HG02623 (cell line): Measurements from ENCODE around the gene SLC6A15.

ENCODE experiments used
- ATAC-seq: cut with Tn5 transposase; IDR thresholded peaks from one replicate; pipeline ENCODE4 v1.9.1; 2021; ENCODE audit warnings: moderate library complexity; ENCODE audit not compliant: unreplicated experiment

Gene SLC6A15

GRCh38 chr12:84912198-84913128 lies at the start of gene SLC6A15:
Gene SLC6A15 (minus strand): TSS chr12:84912799. CDS start chr12:84892120, 20,679 bp downstream.
- ATAC-seq = no peak

- ATAC-seq = no peak
These were observed 48.3 kb upstream of the SLC6A15 start for GRCh38 chr12:84960918-84961317.

- ATAC-seq = no peak
These were observed 42.7 kb upstream of the SLC6A15 start for GRCh38 chr12:84955298-84955697.

GRCh38 chr12:84954415-84954814 lies 41.8 kb upstream of the SLC6A15 start:
- ATAC-seq = no peak

- ATAC-seq = no peak
These were observed 38.5 kb upstream of the SLC6A15 start for GRCh38 chr12:84950971-84951546.

GRCh38 chr12:84946753-84947152 lies 34.2 kb upstream of the SLC6A15 start:
- no peak for ATAC-seq

GRCh38 chr12:84937415-84937814 lies 24.8 kb upstream of the SLC6A15 start:
- ATAC-seq = no peak

GRCh38 chr12:84929501-84929900 lies 16.9 kb upstream of the SLC6A15 start:
- no peak for ATAC-seq

- no peak for ATAC-seq
These were observed 12.4 kb upstream of the SLC6A15 start for GRCh38 chr12:84924981-84925380.

GRCh38 chr12:84922693-84923092 lies 10.1 kb upstream of the SLC6A15 start:
- no peak for ATAC-seq

GRCh38 chr12:84920331-84920730 lies 7.7 kb upstream of the SLC6A15 start:
- no peak for ATAC-seq

GRCh38 chr12:84919271-84919670 lies 6.7 kb upstream of the SLC6A15 start:
- no peak for ATAC-seq

- ATAC-seq = no peak
These were observed 523 bp upstream of the SLC6A15 start for GRCh38 chr12:84913129-84913515.

- no peak for ATAC-seq
These were observed 1.1 kb downstream of the SLC6A15 start for GRCh38 chr12:84911271-84912197.

- no peak for ATAC-seq
These were observed 1.9 kb downstream of the SLC6A15 start for GRCh38 chr12:84910549-84911241.

GRCh38 chr12:84904051-84904450 lies 8.5 kb downstream of the SLC6A15 start:
- no peak for ATAC-seq

- ATAC-seq = no peak
These were observed 21.3 kb downstream of the SLC6A15 start for GRCh38 chr12:84891106-84891838.

GRCh38 chr12:84889818-84890217 lies 22.8 kb downstream of the SLC6A15 start:
- no peak for ATAC-seq

- no peak for ATAC-seq
These were observed 23.7 kb downstream of the SLC6A15 start for GRCh38 chr12:84888861-84889260.

GRCh38 chr12:84877340-84877739 lies 35.3 kb downstream of the SLC6A15 start:
- no peak for ATAC-seq
